Neural progenitor cell (in vitro differentiated cells): Measurements from ENCODE around the gene CAV2. TPM values are rescaled to one million over a fixed set of nuclear protein-coding genes. Genes with fewer than 3 reads are reported as not detected.

Experiments used
- DNase-seq: peaks from one replicate; pipeline ENCODE4 v3.0.0-alpha.2; 2016; ENCODE audit warnings: low spot score
- H2AFZ ChIP-seq: fragments of 200-600 bp; sonication (generic); replicated peaks from 2 replicates; pipeline ENCODE4 v1.6.1; 2016; ENCODE audit warnings: antibody characterized with exemption
- H3F3A ChIP-seq: fragments of 200-600 bp; sonication (generic); 2 replicates; pipeline ENCODE4 v1.6.1; 2016; ENCODE audit warnings: antibody characterized with exemption, low read depth
- H3K27ac ChIP-seq: fragments of 200-600 bp; sonication (generic); 2 replicates; pipeline ENCODE4 v1.5.1; 2016; ENCODE audit warnings: mild to moderate bottlenecking
- H3K27me3 ChIP-seq: fragments of 200-600 bp; sonication (generic); 2 replicates; pipeline ENCODE4 v1.6.1; 2016; ENCODE audit warnings: mild to moderate bottlenecking, moderate library complexity
- H3K36me3 ChIP-seq: fragments of 200-600 bp; sonication (generic); 2 replicates; pipeline ENCODE4 v1.5.1; 2016
- H3K4me1 ChIP-seq: fragments of 200-600 bp; sonication (generic); 2 replicates; pipeline ENCODE4 v1.6.1; 2016; ENCODE audit warnings: mixed run types
- H3K4me2 ChIP-seq: fragments of 200-600 bp; sonication (generic); 2 replicates; pipeline ENCODE4 v1.6.1; 2016
- H3K4me3 ChIP-seq: fragments of 200-600 bp; sonication (generic); 2 replicates; pipeline ENCODE4 v1.5.1; 2016
- H3K79me2 ChIP-seq: fragments of 200-600 bp; sonication (generic); 2 replicates; pipeline ENCODE4 v1.6.1; 2016; ENCODE audit warnings: low read depth
- H3K9ac ChIP-seq: fragments of 200-600 bp; sonication (generic); 2 replicates; pipeline ENCODE4 v1.6.1; 2016
- H3K9me3 ChIP-seq: fragments of 200-600 bp; sonication (generic); 2 replicates; pipeline ENCODE4 v1.5.1; 2016; ENCODE audit warnings: low read depth
- H4K20me1 ChIP-seq: fragments of 200-600 bp; sonication (generic); 2 replicates; pipeline ENCODE4 v1.6.1; 2016; ENCODE audit warnings: low read depth
- H3K27ac Mint-ChIP-seq: 3 replicates; pipeline ENCODE4 v1.8.0; 2021; ENCODE audit warnings: mixed read lengths
- H3K27me3 Mint-ChIP-seq: 2 replicates; pipeline ENCODE4 v1.8.0; 2022; ENCODE audit warnings: low read depth, mild to moderate bottlenecking, inconsistent platforms, moderate library complexity, mixed read lengths; ENCODE audit not compliant: insufficient read depth
- H3K36me3 Mint-ChIP-seq: 3 replicates; pipeline ENCODE4 v1.8.0; 2021; ENCODE audit warnings: mixed read lengths
- H3K4me1 Mint-ChIP-seq: 3 replicates; pipeline ENCODE4 v1.8.0; 2021; ENCODE audit warnings: mixed read lengths
- H3K4me3 Mint-ChIP-seq: 3 replicates; pipeline ENCODE4 v1.8.0; 2021; ENCODE audit warnings: mild to moderate bottlenecking, moderate library complexity, mixed read lengths
- H3K9me3 Mint-ChIP-seq: 3 replicates; pipeline ENCODE4 v1.8.0; 2020; ENCODE audit warnings: mixed read lengths
- EZH2 ChIP-seq: fragments of 200-600 bp; sonication (generic); IDR thresholded peaks from 2 replicates; pipeline ENCODE4 v1.6.1; 2017; ENCODE audit warnings: antibody characterized with exemption, mild to moderate bottlenecking, moderate library complexity
- EZH2phosphoT487 ChIP-seq: fragments of 200-600 bp; sonication (generic); IDR thresholded peaks from 2 replicates; pipeline ENCODE4 v1.6.1; 2017; ENCODE audit warnings: antibody characterized with exemption
- total RNA-seq: library from RNA; depleted of rRNA; stranded (reverse); fragments of >200 nt; gene quantifications from 2 replicates; pipeline ENCODE4 v1.2.3, GENCODE V29; 2015; ENCODE audit warnings: low replicate concordance
- TF ChIP-seq, protein P1 (sequence below): fragments of 200-600 bp; sonication (generic); IDR thresholded peaks from 2 replicates; pipeline ENCODE4 v1.5.1; 2017; ENCODE audit warnings: antibody characterized with exemption, mild to moderate bottlenecking

The CAV2 gene
- total RNA-seq, 1 donor from 2014 or later: 0.37 TPM

GRCh38 chr7:116544487-116544886 lies 44.9 kb downstream of the CAV2 start:
- no peak for DNase-seq
- no peak overlapping the region for H3K4me3 Mint-ChIP-seq
- no peak overlapping the region for H3K27ac Mint-ChIP-seq
- TF ChIP-seq, protein P1, sequence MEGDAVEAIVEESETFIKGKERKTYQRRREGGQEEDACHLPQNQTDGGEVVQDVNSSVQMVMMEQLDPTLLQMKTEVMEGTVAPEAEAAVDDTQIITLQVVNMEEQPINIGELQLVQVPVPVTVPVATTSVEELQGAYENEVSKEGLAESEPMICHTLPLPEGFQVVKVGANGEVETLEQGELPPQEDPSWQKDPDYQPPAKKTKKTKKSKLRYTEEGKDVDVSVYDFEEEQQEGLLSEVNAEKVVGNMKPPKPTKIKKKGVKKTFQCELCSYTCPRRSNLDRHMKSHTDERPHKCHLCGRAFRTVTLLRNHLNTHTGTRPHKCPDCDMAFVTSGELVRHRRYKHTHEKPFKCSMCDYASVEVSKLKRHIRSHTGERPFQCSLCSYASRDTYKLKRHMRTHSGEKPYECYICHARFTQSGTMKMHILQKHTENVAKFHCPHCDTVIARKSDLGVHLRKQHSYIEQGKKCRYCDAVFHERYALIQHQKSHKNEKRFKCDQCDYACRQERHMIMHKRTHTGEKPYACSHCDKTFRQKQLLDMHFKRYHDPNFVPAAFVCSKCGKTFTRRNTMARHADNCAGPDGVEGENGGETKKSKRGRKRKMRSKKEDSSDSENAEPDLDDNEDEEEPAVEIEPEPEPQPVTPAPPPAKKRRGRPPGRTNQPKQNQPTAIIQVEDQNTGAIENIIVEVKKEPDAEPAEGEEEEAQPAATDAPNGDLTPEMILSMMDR: no peak
- TF ChIP-seq EZH2: no peak
- Histone ChIP-seq H3K79me2 (no peaks in the 10 kb centered on the region), H3K27me3 (no peaks in the 10 kb centered on the region), H3F3A (no peaks in the 10 kb centered on the region), H3K36me3 (no peaks in the 10 kb centered on the region), H3K4me2 (no peak overlapping the region), H3K9me3 (no peaks in the 10 kb centered on the region), H3K4me3 (no peak overlapping the region), H3K9ac (no peak overlapping the region), H2AFZ (no peak overlapping the region), H3K4me1 (no peaks in the 10 kb centered on the region), H4K20me1 (no peaks in the 10 kb centered on the region), H3K27ac (no peak overlapping the region)
- H3K27me3 Mint-ChIP-seq: no peaks in the 10 kb centered on the region
- H3K9me3 Mint-ChIP-seq: no peaks in the 10 kb centered on the region
- H3K4me1 Mint-ChIP-seq: no peaks in the 10 kb centered on the region
- no peaks in the 10 kb centered on the region for H3K36me3 Mint-ChIP-seq

DNA sequence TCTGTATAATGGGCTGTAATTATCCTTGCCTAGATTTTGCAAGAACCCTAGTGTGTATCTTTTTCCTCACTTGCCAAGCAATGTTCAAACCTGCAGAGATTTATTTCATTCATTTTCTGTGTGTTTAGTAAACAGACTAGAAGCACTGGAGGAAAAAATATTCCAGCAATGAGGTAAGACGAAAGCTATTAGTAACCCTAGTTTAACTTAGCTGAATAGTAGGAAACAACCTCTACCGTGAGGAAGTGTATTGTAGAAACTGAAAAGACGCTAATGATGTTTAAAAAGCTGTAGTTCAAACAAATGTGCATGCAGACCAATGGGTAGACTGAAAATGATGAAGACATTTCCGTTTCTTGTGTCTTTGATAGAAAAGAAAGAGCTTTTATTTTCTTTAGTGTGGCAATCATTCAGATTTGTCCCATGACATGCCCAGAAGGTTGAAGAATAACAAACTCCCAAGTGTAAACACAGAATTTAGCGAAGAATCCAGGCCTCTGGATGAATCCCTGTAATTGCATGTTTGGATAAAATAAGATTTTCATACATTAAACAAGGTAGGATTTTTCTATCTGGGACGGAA lies 46.0 kb downstream of the CAV2 start:
- Mint-ChIP-seq H3K9me3 (no peaks in the 10 kb centered on the region), H3K27ac (no peak overlapping the region), H3K27me3 (no peaks in the 10 kb centered on the region), H3K4me1 (no peaks in the 10 kb centered on the region), H3K36me3 (no peaks in the 10 kb centered on the region), H3K4me3 (no peak overlapping the region)
- Histone ChIP-seq H3K27me3 (no peaks in the 10 kb centered on the region), H3K9ac (no peak overlapping the region), H3F3A (no peaks in the 10 kb centered on the region), H3K36me3 (no peaks in the 10 kb centered on the region), H3K4me3 (no peak overlapping the region), H4K20me1 (no peaks in the 10 kb centered on the region), H3K27ac (no peak overlapping the region), H3K79me2 (no peaks in the 10 kb centered on the region), H2AFZ (no peak overlapping the region), H3K9me3 (no peaks in the 10 kb centered on the region), H3K4me1 (no peaks in the 10 kb centered on the region), H3K4me2 (no peak overlapping the region)
- no peak for TF ChIP-seq EZH2phosphoT487
- TF ChIP-seq, protein P1: no peak
- TF ChIP-seq EZH2: no peak
- no peak for DNase-seq

DNA sequence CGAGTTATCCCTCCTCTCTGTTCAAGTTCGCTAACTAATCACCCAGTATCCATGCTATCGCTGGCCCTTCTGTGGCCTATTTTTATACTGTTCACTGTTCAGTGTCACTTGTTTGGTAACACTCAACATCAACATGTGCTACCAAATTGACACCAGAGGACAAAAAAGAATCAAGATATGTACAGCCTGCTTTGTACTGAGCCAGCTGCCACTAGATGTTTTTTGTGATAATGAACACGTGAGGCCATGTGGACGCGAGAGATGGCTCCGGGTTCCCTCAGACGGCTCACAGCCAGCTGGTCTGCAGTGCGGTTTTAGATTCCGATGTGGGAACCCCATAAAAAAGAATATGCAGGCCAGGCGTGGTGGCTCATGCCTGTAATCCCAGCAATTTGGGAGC lies 46.5 kb downstream of the CAV2 start:
- no peak overlapping the region for H3K4me3 ChIP-seq
- no peaks in the 10 kb centered on the region for H4K20me1 ChIP-seq
- no peak overlapping the region for H2AFZ ChIP-seq
- Mint-ChIP-seq H3K4me3 (no peak overlapping the region), H3K9me3 (no peaks in the 10 kb centered on the region), H3K27me3 (no peaks in the 10 kb centered on the region), H3K4me1 (no peaks in the 10 kb centered on the region), H3K36me3 (no peaks in the 10 kb centered on the region), H3K27ac (no peak overlapping the region)
- no peak for TF ChIP-seq EZH2
- TF ChIP-seq EZH2phosphoT487: no peak
- H3K9me3 ChIP-seq: no peaks in the 10 kb centered on the region
- DNase-seq: no peak
- no peak overlapping the region for H3K27ac ChIP-seq
- H3K36me3 ChIP-seq: no peaks in the 10 kb centered on the region
- no peaks in the 10 kb centered on the region for H3K4me1 ChIP-seq
- H3K79me2 ChIP-seq: no peaks in the 10 kb centered on the region
- no peak overlapping the region for H3K4me2 ChIP-seq
- no peaks in the 10 kb centered on the region for H3K27me3 ChIP-seq
- no peaks in the 10 kb centered on the region for H3F3A ChIP-seq
- H3K9ac ChIP-seq: no peak overlapping the region

DNA sequence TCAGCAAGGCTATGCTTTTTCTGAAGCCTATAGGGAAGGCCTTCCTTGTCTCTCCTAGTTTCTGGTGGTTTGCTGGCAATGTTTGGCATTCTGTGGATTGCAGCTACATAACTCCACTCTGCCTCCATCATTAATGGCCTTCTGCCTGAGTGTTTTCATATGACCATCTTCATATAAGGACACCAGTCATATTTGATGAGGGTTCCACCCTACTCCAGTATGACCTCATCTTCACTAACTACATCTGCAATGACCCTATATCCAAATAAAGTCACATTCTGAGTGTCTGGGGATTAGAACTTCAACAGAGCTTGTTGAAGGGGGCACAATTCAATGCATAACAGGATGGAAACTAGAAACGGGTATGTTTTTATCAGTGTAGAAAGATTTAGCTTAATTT lies 47.4 kb downstream of the CAV2 start:
- Histone ChIP-seq H2AFZ (no peak overlapping the region), H3K4me1 (no peaks in the 10 kb centered on the region), H3K36me3 (no peaks in the 10 kb centered on the region), H3K9me3 (no peaks in the 10 kb centered on the region), H3K27ac (no peak overlapping the region), H3K9ac (no peak overlapping the region), H3F3A (no peaks in the 10 kb centered on the region), H3K27me3 (no peaks in the 10 kb centered on the region), H4K20me1 (no peaks in the 10 kb centered on the region), H3K4me3 (no peak overlapping the region), H3K4me2 (no peak overlapping the region), H3K79me2 (no peaks in the 10 kb centered on the region)
- no peaks in the 10 kb centered on the region for H3K4me1 Mint-ChIP-seq
- H3K4me3 Mint-ChIP-seq: no peak overlapping the region
- no peaks in the 10 kb centered on the region for H3K27me3 Mint-ChIP-seq
- no peak overlapping the region for H3K27ac Mint-ChIP-seq
- H3K36me3 Mint-ChIP-seq: no peaks in the 10 kb centered on the region
- DNase-seq: no peak
- H3K9me3 Mint-ChIP-seq: no peaks in the 10 kb centered on the region
- TF ChIP-seq, protein P1: no peak
- TF ChIP-seq EZH2: no peak
- TF ChIP-seq EZH2phosphoT487: no peak
